ENCODE measurements around the gene SEH1L.

DNA sequence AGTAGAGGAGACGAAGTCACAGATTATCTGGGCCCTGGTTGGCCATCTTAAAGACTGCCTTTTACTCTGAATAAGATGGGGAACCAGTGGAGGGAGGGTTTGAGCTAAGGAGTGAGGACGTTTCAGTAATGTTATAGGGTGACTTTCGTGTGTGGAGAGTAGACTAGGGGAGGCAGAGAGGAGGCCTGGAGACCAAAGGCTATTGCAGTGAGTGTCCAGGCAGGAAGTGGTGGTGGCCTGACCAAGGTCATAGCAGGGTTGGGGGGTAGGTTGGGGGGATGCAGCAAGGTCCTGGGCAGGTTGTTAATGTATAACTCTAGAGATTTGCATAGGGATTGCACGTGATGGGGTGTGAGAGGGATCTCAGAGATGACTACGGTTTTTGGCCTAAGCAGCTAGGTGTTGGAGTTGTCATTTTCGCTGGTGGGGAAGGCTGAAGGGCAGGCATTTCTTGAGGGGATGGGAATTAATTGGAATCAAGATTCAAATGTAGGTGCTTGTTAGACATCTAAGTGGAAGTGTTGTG lies 48.2 kb downstream of the SEH1L start:
- TF ChIP-seq, protein P1, sequence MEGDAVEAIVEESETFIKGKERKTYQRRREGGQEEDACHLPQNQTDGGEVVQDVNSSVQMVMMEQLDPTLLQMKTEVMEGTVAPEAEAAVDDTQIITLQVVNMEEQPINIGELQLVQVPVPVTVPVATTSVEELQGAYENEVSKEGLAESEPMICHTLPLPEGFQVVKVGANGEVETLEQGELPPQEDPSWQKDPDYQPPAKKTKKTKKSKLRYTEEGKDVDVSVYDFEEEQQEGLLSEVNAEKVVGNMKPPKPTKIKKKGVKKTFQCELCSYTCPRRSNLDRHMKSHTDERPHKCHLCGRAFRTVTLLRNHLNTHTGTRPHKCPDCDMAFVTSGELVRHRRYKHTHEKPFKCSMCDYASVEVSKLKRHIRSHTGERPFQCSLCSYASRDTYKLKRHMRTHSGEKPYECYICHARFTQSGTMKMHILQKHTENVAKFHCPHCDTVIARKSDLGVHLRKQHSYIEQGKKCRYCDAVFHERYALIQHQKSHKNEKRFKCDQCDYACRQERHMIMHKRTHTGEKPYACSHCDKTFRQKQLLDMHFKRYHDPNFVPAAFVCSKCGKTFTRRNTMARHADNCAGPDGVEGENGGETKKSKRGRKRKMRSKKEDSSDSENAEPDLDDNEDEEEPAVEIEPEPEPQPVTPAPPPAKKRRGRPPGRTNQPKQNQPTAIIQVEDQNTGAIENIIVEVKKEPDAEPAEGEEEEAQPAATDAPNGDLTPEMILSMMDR (IDR thresholded peaks at IDR 0.05), result no peak
- no peak for TF ChIP-seq POLR2A (IDR thresholded peaks at IDR 0.05)
- no peak for TF ChIP-seq POLR2AphosphoS5 (IDR thresholded peaks at IDR 0.05; ENCODE audit: insufficient read depth in 1 of 2, low read depth in 1 of 2)

All from vagina (tissue), 2 donors.